ENCODE data around the gene ZNF740.

- no peak for TF ChIP-seq EZH2 (IDR thresholded peaks at IDR 0.05; ENCODE audit: insufficient read depth, poor library complexity, severe bottlenecking)
- TF ChIP-seq EZH2phosphoT487 (IDR thresholded peaks at IDR 0.05; ENCODE audit: insufficient read depth, low read depth): no peak
Observed at GRCh38 chr12:53159195-53159839, 21.2 kb upstream of the ZNF740 start.

All from GM23248 (cell line).